K562 (cell line): Measurements from ENCODE around the gene CDK14. TPM values are rescaled to one million over a fixed set of nuclear protein-coding genes. Genes with fewer than 3 reads are reported as not detected.

Experiments used
- DIDO1 ChIP-seq: fragments of 450-650 bp; IDR thresholded peaks from 2 replicates; pipeline ENCODE4 v1.6.1; 2016; ENCODE audit warnings: low read depth, missing biosample characterization, missing genetic modification characterization
- GTF3C2 ChIP-seq: IDR thresholded peaks from 3 replicates; pipeline ENCODE4 v1.6.1; 2011; ENCODE audit warnings: borderline replicate concordance, mild to moderate bottlenecking, moderate library complexity; ENCODE audit not compliant: insufficient read length; ENCODE audit errors: extremely low read depth
- HCFC1 ChIP-seq: IDR thresholded peaks from 2 replicates; pipeline ENCODE4 v1.6.1; 2012; ENCODE audit warnings: low read depth, low read length, improper control_type of control experiment
- NBN ChIP-seq: fragments of 450-650 bp; IDR thresholded peaks from 2 replicates; pipeline ENCODE4 v1.6.1; 2016; ENCODE audit warnings: low read depth, mild to moderate bottlenecking
- NCOA4 ChIP-seq: fragments of 450-650 bp; IDR thresholded peaks from 2 replicates; pipeline ENCODE4 v1.6.1; 2018; ENCODE audit warnings: mild to moderate bottlenecking; ENCODE audit not compliant: partially characterized antibody
- NR0B1 ChIP-seq: fragments of 450-650 bp; IDR thresholded peaks from one replicate; pipeline ENCODE4 v1.6.1; 2018; ENCODE audit warnings: mild to moderate bottlenecking, moderate library complexity; ENCODE audit not compliant: partially characterized antibody
- PHB2 ChIP-seq: fragments of 450-650 bp; IDR thresholded peaks from 2 replicates; pipeline ENCODE4 v1.6.1; 2017; ENCODE audit warnings: low read depth
- POLR3G ChIP-seq: IDR thresholded peaks from 2 replicates; pipeline ENCODE4 v1.6.1; 2011; ENCODE audit not compliant: insufficient read length, insufficient replicate concordance; ENCODE audit errors: extremely low read depth
- PTTG1 ChIP-seq: fragments of 450-650 bp; IDR thresholded peaks from 2 replicates; pipeline ENCODE4 v1.6.1; 2016; ENCODE audit warnings: low read depth, mild to moderate bottlenecking, missing genetic modification characterization, missing compliant biosample characterization
- RUNX1 ChIP-seq: sonication (generic); IDR thresholded peaks from 2 replicates; pipeline ENCODE4 v1.6.1; 2016; ENCODE audit warnings: antibody characterized with exemption, low read depth
- ZNF764 ChIP-seq: fragments of 250-450 bp; sonication (Bioruptor Pico); IDR thresholded peaks from 2 replicates; pipeline ENCODE4 v1.4.0; 2020; ENCODE audit warnings: low read depth, mild to moderate bottlenecking, moderate library complexity
- polyA plus RNA-seq, 8 experiments: library from polyadenylated mRNA; depleted of rRNA in 4 of 8; stranded (reverse) in 5 of 8; unstranded in 3 of 8; fragments of >200 nt; fragmentation: Nextera tagmentation in 2 of 8; fragmentation: Illumina TruSeq in 1 of 8; extraction: Ambion mirVana in 2 of 8; extraction: Trizol in 1 of 8; gene quantifications; 2 replicates each; pipeline versions ENCODE4 v1.2.1 to v1.2.3, GENCODE V29; 2011 to 2014; ENCODE audit warnings: inconsistent platforms in 1 of 8, missing spikeins in 1 of 8
- total RNA-seq, 7 experiments: library from RNA; depleted of rRNA in 6 of 7; stranded (reverse); fragments of >200 nt in 6 of 7; fragmentation: Illumina TruSeq in 2 of 7; extraction: Trizol in 2 of 7; gene quantifications; 2 replicates each; pipeline versions ENCODE4 v1.2.1 to v1.2.3, GENCODE V29; 2011 to 2021; ENCODE audit warnings: low replicate concordance in 1 of 7
- TF ChIP-seq, protein P1 (sequence below): sonication (generic); formaldehyde crosslinking; IDR thresholded peaks from 2 replicates; pipeline ENCODE4 v1.5.0; 2020; ENCODE audit warnings: missing genetic modification reagents

The CDK14 gene
- total and polyA plus RNA-seq, 9 of the 15 experiments (the other 6 are each of a cell fraction or from before 2014, with no cell fraction given) = 0.03 to 0.91 (median 0.16) TPM

GRCh38 chr7:90972906-90973550 lies 376.9 kb downstream of the CDK14 start (continued):
- TF ChIP-seq, protein P1, sequence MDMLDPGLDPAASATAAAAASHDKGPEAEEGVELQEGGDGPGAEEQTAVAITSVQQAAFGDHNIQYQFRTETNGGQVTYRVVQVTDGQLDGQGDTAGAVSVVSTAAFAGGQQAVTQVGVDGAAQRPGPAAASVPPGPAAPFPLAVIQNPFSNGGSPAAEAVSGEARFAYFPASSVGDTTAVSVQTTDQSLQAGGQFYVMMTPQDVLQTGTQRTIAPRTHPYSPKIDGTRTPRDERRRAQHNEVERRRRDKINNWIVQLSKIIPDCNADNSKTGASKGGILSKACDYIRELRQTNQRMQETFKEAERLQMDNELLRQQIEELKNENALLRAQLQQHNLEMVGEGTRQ (CRISPR knock-in tag) = no peak
- TF ChIP-seq ZNF764 (CRISPR knock-in tag) (no peak), RUNX1 (no peak), HCFC1 (no peak), NCOA4 (no peak), DIDO1 (tag) (no peak), PTTG1 (no peak), NBN (no peak), PHB2 (no peak), POLR3G (no peak), NR0B1 (no peak), GTF3C2 (no peak)
